ENCODE measurements around the gene PKM. TPM values are rescaled to one million over a fixed set of nuclear protein-coding genes. Genes with fewer than 3 reads are reported as not detected.
A peak's percentile ranks its signal among the peaks of the same experiment; 100 is the strongest.

PKM gene
- total and polyA plus RNA-seq, 9 of the 15 experiments (the other 6 are each of a cell fraction or from before 2014, with no cell fraction given) = 140 to 825 (median 383) TPM

- TF ChIP-seq C11orf30 (IDR thresholded peaks at IDR 0.05; ENCODE audit: low read depth) (0 out of 2 replicates have a peak, but pooled peaks have one; percentile 13), STAT5A (IDR thresholded peaks at IDR 0.05; ENCODE audit: borderline replicate concordance, low read length) (no peak), PHF21A (IDR thresholded peaks at IDR 0.05; ENCODE audit: borderline replicate concordance, low read depth) (0 out of 2 replicates have a peak, but pooled peaks have one; percentile 25), ATF2 (CRISPR knock-in tag; IDR thresholded peaks at IDR 0.05) (no peak), E2F4 (CRISPR knock-in tag; IDR thresholded peaks at IDR 0.05; ENCODE audit: low read depth) (no peak), NFE2L1 (tag; IDR thresholded peaks at IDR 0.05; ENCODE audit: borderline replicate concordance, low read depth) (no peak), NR1H2 (CRISPR knock-in tag; IDR thresholded peaks at IDR 0.05) (no peak), YY1 (IDR thresholded peaks at IDR 0.05; ENCODE audit: borderline replicate concordance in 1 of 3, control insufficient read depth in 1 of 3, extremely low read depth in 1 of 3, insufficient read depth in 3 of 3, insufficient read length in 1 of 3, insufficient replicate concordance in 2 of 3, low read depth in 1 of 3, low read length in 2 of 3) (peak in 1 of 3 experiments; percentile 28), ZNF551 (CRISPR knock-in tag; IDR thresholded peaks at IDR 0.05) (no peak), NFRKB (IDR thresholded peaks at IDR 0.05; ENCODE audit: low read depth) (peak; percentile 72; the same call in 1 of the 2 replicates), ZNF124 (CRISPR knock-in tag; IDR thresholded peaks at IDR 0.05) (no peak), SP1 (CRISPR knock-in tag; IDR thresholded peaks at IDR 0.05) (no peak), PHTF2 (CRISPR knock-in tag; IDR thresholded peaks at IDR 0.05) (no peak), ZKSCAN8 (CRISPR knock-in tag; IDR thresholded peaks at IDR 0.05) (no peak)
Observed at GRCh38 chr15:72230197-72231065, 559 bp downstream of the PKM start (continued).
